Renal cortex interstitium (tissue), 11 donors: Measurements from ENCODE around the gene SLFN5. TPM values are rescaled to one million over a fixed set of nuclear protein-coding genes. Genes with fewer than 3 reads are reported as not detected.
"Not testable (repeated sequence)": the region's sequence is repeated elsewhere in the genome, so short reads cannot be mapped to it uniquely, and the experiment has no call there.

Source experiments
- DNase-seq, 11 donors: peaks; one replicate each; pipeline ENCODE4 v3.0.0-alpha.2; 2013; ENCODE audit warnings: low read depth in 9 of 11, low spot score in 4 of 11; ENCODE audit errors: extremely low read depth in 1 of 11
- polyA plus RNA-seq, 3 donors: library from polyadenylated mRNA; unstranded; fragments of 120-200 nt; gene quantifications; one replicate each; pipeline ENCODE4 v1.2.1, GENCODE V29; 2013; ENCODE audit not compliant: insufficient read length in 3 of 3

The SLFN5 gene
- polyA plus RNA-seq, 3 donors: 12.7 to 14.9 (median 12.9) TPM

DNA sequence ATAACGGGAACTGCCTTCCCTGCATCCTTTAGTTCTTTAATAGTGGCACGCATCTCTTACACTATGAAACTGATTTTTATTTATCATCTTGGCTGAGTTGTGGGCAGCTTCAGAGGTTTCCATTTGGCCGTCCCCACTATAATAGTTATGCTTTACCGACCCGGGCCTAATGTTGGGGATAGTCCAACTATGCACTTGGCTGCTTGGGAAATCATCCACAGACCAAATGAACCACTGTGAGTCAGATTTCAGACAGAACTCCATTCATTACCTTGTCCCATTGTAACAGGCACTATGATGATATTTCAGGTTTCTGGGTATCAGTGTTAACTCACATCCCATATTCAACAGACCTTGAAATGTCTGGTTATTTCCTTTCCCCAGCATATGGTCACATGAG, 6.1 kb upstream of the SLFN5 start:
- DNase-seq: no peak

DNA sequence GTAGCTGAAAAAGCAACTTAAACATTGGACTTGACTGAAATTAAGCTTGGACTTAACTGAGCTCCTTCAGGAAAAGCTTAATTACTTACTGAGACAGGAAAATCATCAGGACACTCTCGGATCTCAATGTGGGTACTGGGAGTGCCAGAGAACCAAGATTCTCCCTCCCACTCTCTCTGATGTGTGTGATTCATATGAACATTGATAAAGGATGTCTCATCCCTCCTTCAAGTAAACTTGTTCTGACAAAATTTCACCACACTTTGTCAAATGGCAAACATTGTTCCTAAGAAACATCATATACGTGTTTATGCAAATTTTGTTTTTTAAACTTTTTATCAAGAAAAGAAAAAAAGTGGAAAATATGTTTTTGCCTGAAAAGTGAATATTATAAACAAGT, 4.1 kb upstream of the SLFN5 start:
- no peak for DNase-seq

DNA sequence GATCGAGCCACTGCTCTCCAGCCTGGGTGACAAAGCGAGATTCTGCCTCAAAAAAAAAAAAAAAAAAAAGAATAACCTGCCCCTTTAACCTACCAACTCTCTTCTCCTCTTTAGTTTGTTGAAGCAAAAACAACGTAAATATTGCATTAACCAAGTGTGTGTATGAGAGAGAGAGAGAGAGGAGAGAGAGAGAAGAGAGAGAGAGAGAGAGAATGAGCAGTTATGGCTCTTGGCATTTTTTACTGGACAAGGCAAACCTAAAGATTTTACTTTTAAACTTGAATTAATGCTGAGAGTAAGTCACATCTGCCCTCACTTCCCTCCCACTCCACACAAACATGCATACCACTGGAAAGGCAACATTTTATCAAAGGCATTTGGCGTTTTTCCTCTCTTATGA, 3.0 kb upstream of the SLFN5 start:
- DNase-seq: no peak

DNA sequence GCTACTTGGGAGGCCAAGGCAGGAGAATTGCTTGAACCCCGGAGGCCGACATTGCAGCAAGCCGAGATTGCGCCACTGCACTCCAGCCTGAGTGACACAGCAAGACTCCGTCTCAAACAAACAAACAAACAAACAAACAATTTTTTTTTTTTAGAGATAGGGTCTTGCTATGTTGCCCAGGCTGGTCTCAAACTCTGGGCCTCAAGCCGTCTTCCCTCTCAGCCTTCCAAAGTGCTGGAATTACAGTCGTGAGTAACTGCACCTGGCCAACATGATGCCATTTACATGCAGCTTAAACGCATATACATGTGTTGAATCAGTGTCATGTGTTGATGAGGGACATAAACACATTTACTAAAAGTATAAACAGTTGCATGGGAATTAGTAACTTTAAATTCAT, 2.0 kb upstream of the SLFN5 start:
- DNase-seq: no peak

DNA sequence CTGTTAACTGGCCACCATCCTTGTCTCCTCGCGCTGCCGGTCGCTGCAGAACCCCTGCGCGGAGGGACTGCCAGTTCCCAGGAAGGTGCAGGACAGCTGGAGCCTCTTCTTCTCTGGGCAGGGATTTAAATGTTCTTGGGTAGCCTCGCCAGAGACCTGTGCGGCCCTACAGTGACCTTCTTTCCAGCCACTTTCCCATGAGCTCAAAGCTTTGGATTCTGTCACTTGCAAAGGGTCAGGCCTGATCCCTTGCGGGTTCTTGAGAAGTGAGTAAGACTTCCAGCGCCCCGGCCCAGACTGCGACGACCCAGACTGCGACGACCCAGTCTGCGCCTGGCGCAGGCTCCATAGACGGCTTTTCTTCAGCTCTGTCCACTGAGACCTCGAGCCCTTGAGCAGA, 1.4 kb upstream of the SLFN5 start:
- DNase-seq: no peak

DNA sequence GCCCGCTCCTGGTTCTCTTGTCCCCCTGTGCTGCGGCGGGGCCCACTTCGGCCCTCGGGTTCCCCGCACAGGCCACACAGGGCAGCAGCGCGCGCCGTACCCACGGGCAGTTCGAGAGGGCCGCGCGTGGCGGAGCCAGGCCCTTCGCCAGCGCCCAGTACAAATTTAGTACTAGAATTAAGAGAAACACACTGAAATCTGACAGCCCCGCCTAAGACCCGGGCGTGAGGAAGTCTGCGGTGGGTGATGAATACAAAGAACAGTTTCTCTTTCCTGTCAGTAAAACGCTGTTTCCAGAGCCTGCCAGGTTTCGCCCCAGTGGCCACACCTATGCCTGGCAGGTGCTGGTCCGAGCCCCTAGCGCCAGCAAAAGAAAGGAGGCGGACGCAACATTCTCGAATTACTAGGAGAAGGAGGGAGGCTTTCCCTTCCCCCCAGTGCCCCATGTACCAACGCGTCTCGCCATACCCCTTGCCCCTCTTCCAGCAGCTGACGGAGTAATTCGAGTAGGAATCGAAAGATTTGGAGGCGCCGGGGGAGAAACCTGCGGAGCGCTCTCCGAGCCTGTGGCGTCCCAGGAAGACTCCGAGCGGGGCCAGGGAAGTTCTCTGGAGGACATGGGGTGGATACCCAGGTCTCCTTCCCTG, 591 bp upstream of the SLFN5 start:
- DNase-seq: peak in 8 of 11 donors; percentile 56 to 76 (median 62)

DNA sequence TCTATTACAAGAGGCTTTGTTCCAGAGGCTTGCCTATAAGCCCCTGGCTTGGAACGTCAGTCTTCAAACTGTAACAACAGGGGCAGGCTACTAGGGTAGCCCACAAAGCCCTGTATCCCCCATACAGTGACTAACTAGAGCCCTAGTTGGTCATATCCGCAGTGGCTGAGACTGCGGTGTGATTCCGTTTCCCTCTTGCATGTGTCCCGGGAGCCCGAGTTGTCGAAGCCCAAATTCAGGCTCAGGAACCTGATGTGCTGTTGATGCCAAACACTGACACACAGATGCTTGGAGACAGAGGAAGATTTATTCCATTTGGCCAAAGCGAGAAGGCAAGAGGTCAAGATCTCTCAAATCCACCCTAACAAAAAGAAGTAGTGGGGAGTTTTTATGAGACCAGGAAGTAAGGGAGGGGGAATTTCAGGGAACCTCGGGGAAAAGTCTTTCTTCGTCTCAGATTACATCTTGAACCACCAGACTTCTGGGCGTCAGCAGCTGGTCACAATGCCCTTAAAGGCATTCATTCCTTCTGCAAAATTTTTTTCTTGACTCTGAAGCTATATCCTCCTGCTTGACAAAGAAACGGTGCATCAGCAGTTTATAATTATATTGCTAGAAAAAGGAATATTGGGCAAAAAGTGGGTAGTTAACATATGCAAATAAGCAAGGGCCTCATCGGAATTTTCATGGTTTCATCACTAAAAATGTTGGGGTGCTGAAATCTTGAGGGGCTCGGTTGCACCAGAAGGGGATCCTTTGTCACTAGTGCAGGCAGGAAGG, 879 bp downstream of the SLFN5 start:
- DNase-seq: peak in 6 of 11 donors; percentile 38 to 54 (median 46)

DNA sequence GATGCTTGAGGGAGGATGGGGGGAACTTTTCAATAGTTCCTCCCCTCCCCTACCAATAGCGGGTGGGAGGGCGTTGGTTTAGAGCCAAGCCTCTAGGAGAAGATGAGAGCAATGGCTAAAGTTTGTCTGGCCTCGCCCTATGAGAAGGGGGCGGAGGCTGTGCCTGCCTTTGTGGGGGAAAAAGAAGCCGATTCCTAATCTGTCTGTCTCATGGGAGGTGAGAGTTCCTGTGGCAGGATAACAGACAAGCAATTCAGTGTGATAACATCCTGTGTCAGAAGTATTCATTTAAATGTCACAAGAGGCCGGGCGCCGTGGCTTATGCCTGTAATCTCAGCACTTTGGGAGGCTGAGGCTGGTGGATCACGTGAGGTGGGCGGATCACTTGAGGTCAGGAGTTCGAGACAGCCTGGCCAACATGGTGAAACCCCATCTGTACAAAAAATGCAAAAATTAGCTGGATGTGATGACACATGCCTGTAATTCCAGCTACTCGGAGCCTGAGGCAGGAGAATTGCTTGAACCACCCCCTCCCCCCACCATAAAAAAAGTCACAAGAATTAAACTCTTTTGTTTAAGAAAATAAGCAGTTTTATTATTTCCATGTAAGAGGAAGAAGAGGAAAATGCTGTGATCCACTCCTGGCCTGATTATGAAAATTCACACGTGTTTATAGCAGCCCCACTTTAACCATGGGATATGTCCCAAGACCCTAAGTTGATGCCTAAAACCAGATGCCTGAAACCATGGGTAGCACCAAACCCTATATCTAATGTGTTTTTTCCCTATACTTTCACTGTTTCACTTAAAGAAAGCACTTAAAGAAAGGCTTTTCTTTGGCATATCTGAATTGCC, 1.7 kb downstream of the SLFN5 start:
- DNase-seq: no peak

DNA sequence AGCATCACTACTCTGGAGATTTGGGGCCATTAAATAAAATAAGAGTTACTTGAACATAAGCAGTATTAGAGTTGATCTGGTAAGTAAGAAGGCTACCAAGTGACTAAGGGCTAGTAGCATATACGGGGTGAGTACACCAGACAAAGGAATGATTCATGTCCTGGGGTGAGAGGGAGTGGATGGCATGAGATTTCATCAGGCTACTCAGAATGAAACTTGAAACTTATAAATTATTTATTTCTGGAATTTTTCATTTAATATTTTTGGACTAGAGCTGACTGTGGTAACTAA, 2.3 kb downstream of the SLFN5 start:
- DNase-seq: no peak

DNA sequence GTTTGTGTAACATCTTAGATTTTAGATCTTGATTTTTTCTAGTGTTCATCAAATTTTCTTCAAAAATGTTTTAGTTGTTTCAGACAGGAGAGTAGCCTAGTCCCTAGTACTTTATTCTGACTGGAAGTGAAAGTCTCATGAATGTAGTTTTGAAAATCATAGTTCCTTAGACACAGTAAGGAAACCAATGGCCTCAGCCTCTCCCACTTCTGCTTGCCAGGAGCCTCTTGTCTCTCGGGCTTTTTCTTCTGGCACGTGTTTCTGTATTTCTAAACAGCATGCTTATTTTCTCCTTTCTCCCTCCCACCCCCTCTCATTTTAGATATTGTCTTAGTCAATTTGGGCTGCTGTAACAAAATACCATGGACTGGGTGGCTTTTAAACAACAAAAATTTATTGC, 9.8 kb downstream of the SLFN5 start:
- no peak for DNase-seq

DNA sequence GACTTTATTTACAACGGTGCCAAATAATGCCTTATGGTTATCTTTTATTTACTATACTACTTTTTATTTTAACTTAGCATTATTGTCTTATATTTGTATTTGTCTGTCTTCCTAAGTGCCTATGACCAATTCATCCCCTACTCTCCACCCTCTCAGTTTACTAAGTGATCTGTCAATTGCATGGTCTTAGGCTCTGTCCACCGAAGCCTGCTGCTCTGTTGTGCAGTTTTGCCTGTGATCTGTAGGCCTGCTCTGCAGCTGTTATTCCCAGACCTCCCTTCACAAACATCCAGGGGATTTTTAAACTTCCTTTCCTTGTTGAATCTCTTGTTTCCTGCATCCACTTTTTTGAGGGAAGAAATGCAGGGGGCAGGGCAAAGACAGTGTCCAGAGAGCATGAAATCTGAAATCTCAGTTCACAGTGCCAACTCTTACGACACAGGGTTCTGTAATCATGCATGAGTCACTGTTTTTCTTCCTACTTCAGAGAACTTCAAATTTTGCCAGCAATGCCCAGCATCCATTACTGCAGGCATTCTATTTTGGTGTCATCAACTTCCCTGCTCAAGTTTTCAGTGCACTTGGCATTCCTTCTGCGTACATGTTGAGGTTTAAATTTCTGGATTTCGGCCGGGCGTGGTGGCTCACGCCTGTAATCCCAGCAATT, 11.4 kb downstream of the SLFN5 start:
- DNase-seq: peak in 1 of 11 donors; percentile 20

DNA sequence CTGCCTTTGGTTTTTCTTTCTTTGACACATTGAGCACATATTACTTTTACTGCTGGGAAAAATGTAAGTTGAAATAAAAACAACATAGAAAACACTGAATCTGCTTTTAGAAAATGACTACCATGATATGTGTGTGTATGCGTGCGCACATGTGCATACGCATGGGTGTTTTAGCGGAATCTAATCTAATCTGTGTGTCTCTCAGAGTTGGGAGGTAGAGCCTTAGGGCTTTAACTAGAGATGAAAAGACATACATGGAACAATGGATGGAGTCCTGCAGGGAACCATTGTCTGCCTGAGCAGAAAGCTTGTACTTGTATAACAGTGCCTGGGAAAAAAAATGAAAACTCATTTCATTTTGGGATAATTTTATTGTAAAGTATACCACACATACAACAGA, 12.4 kb downstream of the SLFN5 start:
- DNase-seq: no peak

DNA sequence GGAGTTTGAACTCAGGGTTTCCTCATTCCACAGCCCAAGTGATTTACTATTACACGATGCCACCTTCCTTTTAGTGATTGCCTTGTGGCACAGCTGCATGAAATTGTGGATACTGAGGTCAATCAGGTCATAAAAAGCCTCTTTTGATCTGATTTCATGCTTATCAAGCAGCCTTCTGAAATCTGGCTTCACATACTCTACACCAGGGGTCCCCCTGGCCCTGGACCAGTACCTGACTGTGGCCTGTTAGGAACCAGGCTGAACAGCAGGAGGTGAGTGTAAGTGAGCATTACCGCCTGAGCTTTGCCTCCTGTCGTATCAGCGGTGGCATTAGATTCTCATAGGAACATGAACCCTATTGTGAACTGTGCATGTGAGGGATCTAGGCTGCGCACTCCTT, 13.8 kb downstream of the SLFN5 start:
- DNase-seq: no peak

DNA sequence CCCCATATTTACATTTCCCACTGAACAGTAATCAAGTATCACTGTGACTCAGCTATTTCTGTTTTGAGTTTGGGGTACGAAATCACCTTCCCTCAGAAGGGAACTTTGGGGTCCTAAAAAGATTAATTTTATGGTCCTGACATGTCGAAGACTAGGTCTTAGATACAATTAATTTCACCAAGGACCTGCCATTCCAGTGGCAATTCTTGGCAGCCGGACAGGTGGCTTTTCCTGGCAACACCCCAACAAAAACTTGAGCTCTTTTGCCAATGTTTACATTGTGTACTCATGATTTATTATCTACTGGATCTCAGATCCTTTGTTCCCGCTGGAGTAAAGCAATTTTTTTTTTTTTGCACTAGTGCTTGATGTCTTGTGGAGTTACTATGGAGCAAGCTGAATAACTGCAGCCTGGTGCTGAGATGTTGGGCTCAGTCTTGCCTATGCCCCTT, 14.4 kb downstream of the SLFN5 start:
- peak in 6 of 11 donors; percentile 39 to 67 (median 52) for DNase-seq

DNA sequence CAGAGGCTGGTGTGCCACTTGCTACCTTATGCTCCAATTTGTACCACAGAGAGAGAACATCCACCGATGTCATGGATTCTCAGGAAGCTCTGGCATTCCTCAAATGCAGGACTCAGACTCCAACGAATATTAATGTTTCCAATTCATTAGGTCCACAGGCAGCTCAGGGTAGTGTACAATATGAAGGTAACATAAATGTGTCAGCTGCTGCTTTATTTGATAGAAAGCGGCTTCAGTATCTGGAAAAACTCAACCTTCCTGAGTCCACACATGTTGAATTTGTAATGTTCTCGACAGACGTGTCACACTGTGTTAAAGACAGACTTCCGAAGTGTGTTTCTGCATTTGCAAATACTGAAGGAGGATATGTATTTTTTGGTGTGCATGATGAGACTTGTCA, 16.1 kb downstream of the SLFN5 start:
- DNase-seq: no peak

DNA sequence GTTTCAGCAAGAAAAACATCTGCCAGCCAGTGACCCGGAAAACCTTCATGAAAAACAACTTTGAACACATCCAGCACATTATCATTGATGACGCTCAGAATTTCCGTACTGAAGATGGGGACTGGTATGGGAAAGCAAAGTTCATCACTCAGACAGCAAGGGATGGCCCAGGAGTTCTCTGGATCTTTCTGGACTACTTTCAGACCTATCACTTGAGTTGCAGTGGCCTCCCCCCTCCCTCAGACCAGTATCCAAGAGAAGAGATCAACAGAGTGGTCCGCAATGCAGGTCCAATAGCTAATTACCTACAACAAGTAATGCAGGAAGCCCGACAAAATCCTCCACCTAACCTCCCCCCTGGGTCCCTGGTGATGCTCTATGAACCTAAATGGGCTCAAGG, 22.2 kb downstream of the SLFN5 start:
- no peak for DNase-seq

DNA sequence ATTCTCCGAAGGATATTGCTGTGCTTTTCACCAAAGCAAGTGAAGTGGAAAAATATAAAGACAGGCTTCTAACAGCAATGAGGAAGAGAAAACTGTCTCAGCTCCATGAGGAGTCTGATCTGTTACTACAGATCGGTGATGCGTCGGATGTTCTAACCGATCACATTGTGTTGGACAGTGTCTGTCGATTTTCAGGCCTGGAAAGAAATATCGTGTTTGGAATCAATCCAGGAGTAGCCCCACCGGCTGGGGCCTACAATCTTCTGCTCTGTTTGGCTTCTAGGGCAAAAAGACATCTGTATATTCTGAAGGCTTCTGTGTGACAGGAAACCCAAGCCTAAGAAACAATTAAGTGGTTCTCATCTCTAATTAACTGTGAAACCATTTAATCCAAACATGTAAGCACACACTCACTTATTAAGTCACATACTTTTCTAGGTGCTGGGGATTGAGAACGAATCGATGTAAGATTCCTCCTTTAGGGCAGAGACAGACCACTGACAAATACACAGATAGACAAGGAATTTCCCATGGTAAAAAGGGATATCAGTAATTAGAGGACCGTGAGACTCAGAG, 22.8 kb downstream of the SLFN5 start:
- no peak for DNase-seq

DNA sequence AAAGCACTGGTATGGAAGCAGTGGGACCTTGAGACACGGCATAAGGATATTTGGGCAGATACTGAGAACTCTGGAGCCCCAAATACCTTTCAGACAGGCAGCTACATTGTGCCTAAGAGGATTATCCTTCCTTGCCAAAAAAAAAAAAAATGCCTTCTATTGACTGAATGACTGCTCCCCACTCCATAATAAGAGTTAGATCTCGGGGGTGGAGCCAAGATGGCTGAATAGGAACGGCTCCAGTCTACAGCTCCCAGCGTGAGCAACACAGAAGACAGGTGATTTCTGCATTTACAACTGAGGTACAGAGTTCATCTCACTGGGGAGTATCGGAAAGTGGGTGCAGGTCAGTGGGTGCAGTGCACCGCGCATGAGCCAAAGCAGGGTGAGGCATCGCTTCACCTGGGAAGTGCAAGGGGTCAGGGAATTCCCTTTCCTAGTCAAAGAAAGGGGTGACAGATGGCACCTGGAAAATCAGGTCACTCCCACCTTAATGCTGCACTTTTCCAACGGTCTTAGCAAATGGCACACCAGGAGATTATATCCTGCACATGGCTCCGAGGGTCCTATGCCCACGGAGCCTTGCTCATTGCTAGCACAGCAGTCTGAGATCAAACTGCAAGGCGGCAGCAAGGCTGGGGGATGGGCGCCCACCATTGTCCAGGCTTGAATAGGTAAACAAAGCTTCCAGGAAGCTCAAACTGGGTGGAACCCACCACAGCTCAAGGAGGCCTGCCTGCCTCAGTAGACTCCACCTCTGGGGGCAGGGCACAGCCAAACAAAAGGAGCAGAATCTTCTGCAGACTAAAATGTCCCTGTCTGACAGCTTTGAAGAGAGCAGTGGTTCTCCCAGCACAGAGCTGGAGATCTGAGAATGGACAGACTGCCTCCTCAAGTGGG, 31.5 kb downstream of the SLFN5 start:
- not testable (repeated sequence) for DNase-seq
